Measurements from ENCODE around the gene PZP.
"Not testable (repeated sequence)": the region's sequence is repeated elsewhere in the genome, so short reads cannot be mapped to it uniquely, and the experiment has no call there.

Gene PZP

GRCh38 chr12:9253464-9253863 lies 45.3 kb upstream of the PZP start:
- no CpG with 5 or more reads among the region's 5 CpGs for WGBS (ENCODE audit: extremely low coverage, insufficient coverage, insufficient read length)

DNA sequence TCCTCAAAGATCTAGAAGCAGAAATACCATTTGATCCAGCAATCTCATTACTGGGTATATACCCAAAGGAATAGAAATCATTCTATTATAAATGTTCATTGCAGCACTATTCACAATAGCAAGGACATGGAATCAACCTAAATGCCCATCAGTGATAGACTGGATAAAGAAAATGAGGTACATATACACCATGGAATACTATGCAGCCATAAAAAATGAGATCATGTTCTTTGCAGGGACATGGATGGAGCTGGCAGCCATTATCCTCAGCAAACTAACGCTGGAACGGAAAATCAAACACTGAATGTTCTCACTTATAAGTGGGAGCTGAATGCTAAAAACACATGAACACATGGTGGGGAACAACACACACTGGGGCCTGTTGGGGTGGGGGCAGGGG lies 44.6 kb upstream of the PZP start:
- H3K79me1 ChIP-seq (ENCODE audit: low read length); H2BK5ac ChIP-seq (ENCODE audit: low read depth, low read length, poor library complexity); H3K27ac ChIP-seq (ENCODE audit: low read depth, low read length); H4K12ac ChIP-seq (ENCODE audit: low read depth, low read length); DNase-seq; H4K8ac ChIP-seq (ENCODE audit: low read depth, low read length); H3K27me3 ChIP-seq (ENCODE audit: insufficient read depth, low read length); H3K4ac ChIP-seq (ENCODE audit: low read depth, low read length); H2BK12ac ChIP-seq (ENCODE audit: low read length); H3K23ac ChIP-seq (ENCODE audit: low read length); H3K14ac ChIP-seq (ENCODE audit: low read length); H3K4me1 ChIP-seq (ENCODE audit: control insufficient read depth in 1 of 2, insufficient read depth in 2 of 2, low read length in 2 of 2); H3K9ac ChIP-seq (ENCODE audit: low read length); H3K4me3 ChIP-seq (ENCODE audit: low read depth, low read length); H2BK120ac ChIP-seq (ENCODE audit: insufficient read depth, low read length, poor library complexity); H4K91ac ChIP-seq (ENCODE audit: low read depth, low read length); H2AK5ac ChIP-seq (ENCODE audit: low read length); H2AFZ ChIP-seq (ENCODE audit: insufficient read depth, low read length, poor library complexity); H3K9me3 ChIP-seq (ENCODE audit: insufficient read depth, low read depth, low read length); H3K4me2 ChIP-seq (ENCODE audit: low read length); H3K18ac ChIP-seq (ENCODE audit: low read length); H3K79me2 ChIP-seq (ENCODE audit: control insufficient read depth, insufficient read depth, low read length, poor library complexity); H3K36me3 ChIP-seq (ENCODE audit: control insufficient read depth in 1 of 2, insufficient read depth in 2 of 2, low read length in 2 of 2): not testable (repeated sequence)
- no CpG with 5 or more reads among the region's 2 CpGs for WGBS (ENCODE audit: extremely low coverage, insufficient coverage, insufficient read length)

More at GRCh38 chr12:9253464-9253863, 45.3 kb upstream of the PZP start:
- no peak overlapping the region for H3K18ac ChIP-seq (ENCODE audit: low read length)
- no peaks in the 10 kb centered on the region for H3K79me2 ChIP-seq (ENCODE audit: control insufficient read depth, insufficient read depth, low read length, poor library complexity)
- no peak overlapping the region for H2BK120ac ChIP-seq (ENCODE audit: insufficient read depth, low read length, poor library complexity)
- H3K27me3 ChIP-seq (ENCODE audit: insufficient read depth, low read length), result no peaks in the 10 kb centered on the region
- DNase-seq, result peak; percentile 24 to 68
- H3K4me2 ChIP-seq (ENCODE audit: low read length), result no peak overlapping the region
- no peaks in the 10 kb centered on the region for H3K4me1 ChIP-seq (ENCODE audit: control insufficient read depth in 1 of 2, insufficient read depth in 2 of 2, low read length in 2 of 2)
- H2AK5ac ChIP-seq (ENCODE audit: low read length), result no peak overlapping the region
- no peaks in the 10 kb centered on the region for H3K36me3 ChIP-seq (ENCODE audit: control insufficient read depth in 1 of 2, insufficient read depth in 2 of 2, low read length in 2 of 2)
- H4K12ac ChIP-seq (ENCODE audit: low read depth, low read length), result no peak overlapping the region
- H3K4ac ChIP-seq (ENCODE audit: low read depth, low read length), result no peak overlapping the region
- H2BK12ac ChIP-seq (ENCODE audit: low read length), result no peak overlapping the region
- H3K9ac ChIP-seq (ENCODE audit: low read length), result no peak overlapping the region
- no peak overlapping the region for H2AFZ ChIP-seq (ENCODE audit: insufficient read depth, low read length, poor library complexity)
- no peak overlapping the region for H3K27ac ChIP-seq (ENCODE audit: low read depth, low read length)
- H4K91ac ChIP-seq (ENCODE audit: low read depth, low read length), result no peak overlapping the region
- no peaks in the 10 kb centered on the region for H3K79me1 ChIP-seq (ENCODE audit: low read length)
- H4K8ac ChIP-seq (ENCODE audit: low read depth, low read length), result no peak overlapping the region
- H3K9me3 ChIP-seq (ENCODE audit: insufficient read depth, low read depth, low read length), result no peaks in the 10 kb centered on the region
- H3K14ac ChIP-seq (ENCODE audit: low read length), result no peak overlapping the region
- H3K4me3 ChIP-seq (ENCODE audit: low read depth, low read length), result no peak overlapping the region
- no peak overlapping the region for H2BK5ac ChIP-seq (ENCODE audit: low read depth, low read length, poor library complexity)
- no peak overlapping the region for H3K23ac ChIP-seq (ENCODE audit: low read length)

GRCh38 chr12:9252256-9252655 lies 44.1 kb upstream of the PZP start:
- H3K14ac ChIP-seq (ENCODE audit: low read length), result no peak overlapping the region
- no peak overlapping the region for H2BK12ac ChIP-seq (ENCODE audit: low read length)
- no peak overlapping the region for H3K4me2 ChIP-seq (ENCODE audit: low read length)
- no peak overlapping the region for H3K4me3 ChIP-seq (ENCODE audit: low read depth, low read length)
- no peak overlapping the region for H3K4ac ChIP-seq (ENCODE audit: low read depth, low read length)
- no peaks in the 10 kb centered on the region for H3K27me3 ChIP-seq (ENCODE audit: insufficient read depth, low read length)
- H2BK120ac ChIP-seq (ENCODE audit: insufficient read depth, low read length, poor library complexity), result no peak overlapping the region
- H3K18ac ChIP-seq (ENCODE audit: low read length), result no peak overlapping the region
- no peak overlapping the region for H3K9ac ChIP-seq (ENCODE audit: low read length)
- H3K79me1 ChIP-seq (ENCODE audit: low read length), result no peaks in the 10 kb centered on the region
- no peak overlapping the region for H4K8ac ChIP-seq (ENCODE audit: low read depth, low read length)
- no peak overlapping the region for H2AFZ ChIP-seq (ENCODE audit: insufficient read depth, low read length, poor library complexity)
- no peak overlapping the region for H4K91ac ChIP-seq (ENCODE audit: low read depth, low read length)
- H4K12ac ChIP-seq (ENCODE audit: low read depth, low read length), result no peak overlapping the region
- no peaks in the 10 kb centered on the region for H3K79me2 ChIP-seq (ENCODE audit: control insufficient read depth, insufficient read depth, low read length, poor library complexity)
- no peak overlapping the region for H2AK5ac ChIP-seq (ENCODE audit: low read length)
- no peak for DNase-seq
- H3K4me1 ChIP-seq (ENCODE audit: control insufficient read depth in 1 of 2, insufficient read depth in 2 of 2, low read length in 2 of 2), result no peaks in the 10 kb centered on the region
- H2BK5ac ChIP-seq (ENCODE audit: low read depth, low read length, poor library complexity), result no peak overlapping the region
- H3K23ac ChIP-seq (ENCODE audit: low read length), result no peak overlapping the region
- no peaks in the 10 kb centered on the region for H3K36me3 ChIP-seq (ENCODE audit: control insufficient read depth in 1 of 2, insufficient read depth in 2 of 2, low read length in 2 of 2)
- H3K27ac ChIP-seq (ENCODE audit: low read depth, low read length), result no peak overlapping the region
- H3K9me3 ChIP-seq (ENCODE audit: insufficient read depth, low read depth, low read length), result no peaks in the 10 kb centered on the region

- H2AFZ ChIP-seq (ENCODE audit: insufficient read depth, low read length, poor library complexity), result no peak overlapping the region
- no peak overlapping the region for H2BK120ac ChIP-seq (ENCODE audit: insufficient read depth, low read length, poor library complexity)
- H3K36me3 ChIP-seq (ENCODE audit: control insufficient read depth in 1 of 2, insufficient read depth in 2 of 2, low read length in 2 of 2), result no peaks in the 10 kb centered on the region
- no peak overlapping the region for H2BK5ac ChIP-seq (ENCODE audit: low read depth, low read length, poor library complexity)
- H3K4me3 ChIP-seq (ENCODE audit: low read depth, low read length), result no peak overlapping the region
- no peak overlapping the region for H4K12ac ChIP-seq (ENCODE audit: low read depth, low read length)
- H3K79me2 ChIP-seq (ENCODE audit: control insufficient read depth, insufficient read depth, low read length, poor library complexity), result no peaks in the 10 kb centered on the region
- H3K9ac ChIP-seq (ENCODE audit: low read length), result peak overlapping the region; percentile 53
- H3K4ac ChIP-seq (ENCODE audit: low read depth, low read length), result no peak overlapping the region
- DNase-seq, result no peak
- no peak overlapping the region for H3K4me2 ChIP-seq (ENCODE audit: low read length)
- H3K14ac ChIP-seq (ENCODE audit: low read length), result no peak overlapping the region
- H3K9me3 ChIP-seq (ENCODE audit: insufficient read depth, low read depth, low read length), result no peaks in the 10 kb centered on the region
- no peaks in the 10 kb centered on the region for H3K4me1 ChIP-seq (ENCODE audit: control insufficient read depth in 1 of 2, insufficient read depth in 2 of 2, low read length in 2 of 2)
- no peak overlapping the region for H3K18ac ChIP-seq (ENCODE audit: low read length)
- no peak overlapping the region for H2BK12ac ChIP-seq (ENCODE audit: low read length)
- H3K27ac ChIP-seq (ENCODE audit: low read depth, low read length), result no peak overlapping the region
- H4K8ac ChIP-seq (ENCODE audit: low read depth, low read length), result no peak overlapping the region
- no peaks in the 10 kb centered on the region for H3K27me3 ChIP-seq (ENCODE audit: insufficient read depth, low read length)
- no peak overlapping the region for H4K91ac ChIP-seq (ENCODE audit: low read depth, low read length)
- no peak overlapping the region for H3K23ac ChIP-seq (ENCODE audit: low read length)
- no peaks in the 10 kb centered on the region for H3K79me1 ChIP-seq (ENCODE audit: low read length)
- WGBS (ENCODE audit: extremely low coverage, insufficient coverage, insufficient read length), result no CpG with 5 or more reads among the region's 3 CpGs
- H2AK5ac ChIP-seq (ENCODE audit: low read length), result no peak overlapping the region
Measured at GRCh38 chr12:9248435-9248834, 40.2 kb upstream of the PZP start.
